GM23338 (cell line): ENCODE data around the gene MARCHF9. TPM values are rescaled to one million over a fixed set of nuclear protein-coding genes. Genes with fewer than 3 reads are reported as not detected.

Source experiments
- ATAC-seq: fragments of 200-7000 bp; cut with Tn5 transposase; 3 replicates; pipeline ENCODE4 v1.9.1; 2020
- DNase-seq: peaks from one replicate; pipeline ENCODE4 v3.0.0-alpha.2; 2015; ENCODE audit warnings: low spot score
- H2AFZ ChIP-seq: fragments of 200-600 bp; sonication (generic); 2 replicates; pipeline ENCODE4 v1.8.0; 2016; ENCODE audit warnings: antibody characterized with exemption, mild to moderate bottlenecking, moderate library complexity
- H3F3A ChIP-seq: fragments of 200-600 bp; sonication (generic); replicated peaks from 2 replicates; pipeline ENCODE4 v1.8.0; 2017; ENCODE audit warnings: antibody characterized with exemption, mixed run types, low read depth
- H3K27ac ChIP-seq: fragments of 200-600 bp; sonication (generic); 2 replicates; pipeline ENCODE4 v1.6.1; 2016; ENCODE audit warnings: low read depth
- H3K27me3 ChIP-seq: fragments of 200-600 bp; sonication (generic); 2 replicates; pipeline ENCODE4 v1.8.0; 2016; ENCODE audit warnings: mild to moderate bottlenecking, mixed run types, moderate library complexity; ENCODE audit not compliant: insufficient read depth
- H3K36me3 ChIP-seq: fragments of 200-600 bp; sonication (generic); 2 replicates; pipeline ENCODE4 v1.8.0; 2016; ENCODE audit warnings: mild to moderate bottlenecking; ENCODE audit not compliant: insufficient read depth
- H3K4me1 ChIP-seq: fragments of 200-600 bp; sonication (generic); 2 replicates; pipeline ENCODE4 v1.8.0; 2016; ENCODE audit warnings: mild to moderate bottlenecking, moderate library complexity; ENCODE audit not compliant: insufficient read depth
- H3K4me2 ChIP-seq: fragments of 200-600 bp; sonication (generic); 2 replicates; pipeline ENCODE4 v1.7.1; 2017; ENCODE audit warnings: mixed run types
- H3K4me3 ChIP-seq: fragments of 200-600 bp; sonication (generic); 2 replicates; pipeline ENCODE4 v1.6.1; 2016; ENCODE audit warnings: mixed run types
- H3K79me2 ChIP-seq: fragments of 200-600 bp; sonication (generic); replicated peaks from 2 replicates; pipeline ENCODE4 v1.8.0; 2017; ENCODE audit warnings: mild to moderate bottlenecking; ENCODE audit not compliant: insufficient read depth
- H3K9me2 ChIP-seq: fragments of 200-600 bp; sonication (generic); 2 replicates; pipeline ENCODE4 v1.8.0; 2017; ENCODE audit not compliant: insufficient read depth
- H4K20me1 ChIP-seq: fragments of 200-600 bp; sonication (generic); replicated peaks from 2 replicates; pipeline ENCODE4 v1.8.0; 2017; ENCODE audit warnings: mild to moderate bottlenecking; ENCODE audit not compliant: insufficient read depth
- H3K27ac Mint-ChIP-seq: 2 replicates; pipeline ENCODE4 v1.8.0; 2020; ENCODE audit warnings: inconsistent platforms, mild to moderate bottlenecking, moderate library complexity, mixed read lengths
- H3K27me3 Mint-ChIP-seq: 3 replicates; pipeline ENCODE4 v1.8.0; 2022; ENCODE audit warnings: low read depth, mild to moderate bottlenecking, moderate library complexity, mixed read lengths, inconsistent platforms; ENCODE audit not compliant: insufficient read depth, poor library complexity
- H3K36me3 Mint-ChIP-seq: 3 replicates; pipeline ENCODE4 v1.8.0; 2021; ENCODE audit warnings: low read depth, mild to moderate bottlenecking, inconsistent platforms, moderate library complexity, mixed read lengths
- H3K4me1 Mint-ChIP-seq: 3 replicates; pipeline ENCODE4 v1.8.0; 2020; ENCODE audit warnings: mild to moderate bottlenecking, inconsistent platforms, mixed read lengths
- H3K4me3 Mint-ChIP-seq: 3 replicates; pipeline ENCODE4 v1.8.0; 2021; ENCODE audit warnings: moderate library complexity, mild to moderate bottlenecking, inconsistent platforms, mixed read lengths
- H3K9me3 Mint-ChIP-seq: 3 replicates; pipeline ENCODE4 v1.8.0; 2020; ENCODE audit warnings: moderate library complexity, mild to moderate bottlenecking, inconsistent platforms, mixed read lengths
- ETS1 ChIP-seq: IDR thresholded peaks from 2 replicates; pipeline ENCODE4 v1.6.1; 2016; ENCODE audit warnings: antibody characterized with exemption
- EZH2 ChIP-seq: fragments of 200-600 bp; sonication (generic); IDR thresholded peaks from one replicate; pipeline ENCODE4 v1.8.0; 2017; ENCODE audit warnings: antibody characterized with exemption, mild to moderate bottlenecking, low read depth; ENCODE audit not compliant: unreplicated experiment
- EZH2phosphoT487 ChIP-seq: fragments of 200-600 bp; sonication (generic); IDR thresholded peaks from one replicate; pipeline ENCODE4 v1.8.1; 2018; ENCODE audit warnings: antibody characterized with exemption; ENCODE audit not compliant: unreplicated experiment
- JUNB ChIP-seq: IDR thresholded peaks from one replicate; pipeline ENCODE4 v1.6.1; 2016; ENCODE audit warnings: antibody characterized with exemption; ENCODE audit not compliant: unreplicated experiment
- NANOG ChIP-seq: IDR thresholded peaks from 2 replicates; pipeline ENCODE4 v1.6.1; 2016; ENCODE audit warnings: antibody characterized with exemption, borderline replicate concordance
- ZNF331 ChIP-seq: fragments of 250-450 bp; sonication (Bioruptor Pico); IDR thresholded peaks from 2 replicates; pipeline ENCODE4 v1.5.0; 2020; ENCODE audit warnings: low read depth, mild to moderate bottlenecking, moderate library complexity
- ZNF462 ChIP-seq: fragments of 250-450 bp; sonication (Bioruptor Pico); IDR thresholded peaks from 2 replicates; pipeline ENCODE4 v1.5.0; 2020; ENCODE audit warnings: mild to moderate bottlenecking, moderate library complexity
- polyA plus RNA-seq: library from polyadenylated mRNA; unstranded; fragments of >200 nt; fragmentation: Nextera tagmentation; extraction: Ambion mirVana; gene quantifications from 2 replicates; pipeline ENCODE4 v1.2.1, GENCODE V29; 2016
- total RNA-seq: library from RNA; depleted of rRNA; stranded (reverse); fragments of >200 nt; shearing (Covaris generic); gene quantifications from 2 replicates; pipeline ENCODE4 v1.2.3, GENCODE V29; 2014

MARCHF9 gene
- total and polyA plus RNA-seq, 2 experiments from 2014 or later: 2.9 to 3.3 TPM

GRCh38 chr12:57735952-57736740 is 18.8 kb upstream of the MARCHF9 start (continued):
- TF ChIP-seq ZNF462 (CRISPR knock-in tag) (no peak), NANOG (no peak), JUNB (no peak), ZNF331 (CRISPR knock-in tag) (no peak), EZH2 (peak; percentile 75), EZH2phosphoT487 (no peak)

GRCh38 chr12:57736741-57737466 is 18.0 kb upstream of the MARCHF9 start:
- ATAC-seq (peak; percentile 4), DNase-seq (peak; percentile 46)
- no peak overlapping the region for H3K27ac ChIP-seq
- H3K36me3 ChIP-seq: no peaks in the 10 kb centered on the region
- no peaks in the 10 kb centered on the region for H3K9me2 ChIP-seq
- peak overlapping the region; percentile 62 for H3K4me3 ChIP-seq
- H2AFZ ChIP-seq: no peak overlapping the region
- H3F3A ChIP-seq: peaks cover 10% of the 10 kb centered on the region
- Mint-ChIP-seq H3K4me3 (peak overlapping the region; percentile 79), H3K36me3 (no peaks in the 10 kb centered on the region; the same call in 2 of the 3 replicates), H3K4me1 (peaks cover 32% of the 10 kb centered on the region), H3K27ac (no peak overlapping the region), H3K9me3 (peaks cover 2% of the 10 kb centered on the region), H3K27me3 (peaks cover 90% of the 10 kb centered on the region)
- peaks cover 100% of the 10 kb centered on the region for H3K27me3 ChIP-seq
- peak; percentile 63 for TF ChIP-seq EZH2
- no peak for TF ChIP-seq ETS1
- H3K79me2 ChIP-seq: no peaks in the 10 kb centered on the region
- H4K20me1 ChIP-seq: no peaks in the 10 kb centered on the region
- peaks cover 19% of the 10 kb centered on the region for H3K4me1 ChIP-seq
- peak overlapping the region; percentile 91 for H3K4me2 ChIP-seq
